GM10847 (cell line): ENCODE measurements around the gene PTPRT.

ENCODE experiments used
- POLR2A ChIP-seq: IDR thresholded peaks from 2 replicates; pipeline ENCODE4 v1.6.1; 2011; ENCODE audit not compliant: insufficient read length; ENCODE audit errors: extremely low read depth

The PTPRT gene

DNA sequence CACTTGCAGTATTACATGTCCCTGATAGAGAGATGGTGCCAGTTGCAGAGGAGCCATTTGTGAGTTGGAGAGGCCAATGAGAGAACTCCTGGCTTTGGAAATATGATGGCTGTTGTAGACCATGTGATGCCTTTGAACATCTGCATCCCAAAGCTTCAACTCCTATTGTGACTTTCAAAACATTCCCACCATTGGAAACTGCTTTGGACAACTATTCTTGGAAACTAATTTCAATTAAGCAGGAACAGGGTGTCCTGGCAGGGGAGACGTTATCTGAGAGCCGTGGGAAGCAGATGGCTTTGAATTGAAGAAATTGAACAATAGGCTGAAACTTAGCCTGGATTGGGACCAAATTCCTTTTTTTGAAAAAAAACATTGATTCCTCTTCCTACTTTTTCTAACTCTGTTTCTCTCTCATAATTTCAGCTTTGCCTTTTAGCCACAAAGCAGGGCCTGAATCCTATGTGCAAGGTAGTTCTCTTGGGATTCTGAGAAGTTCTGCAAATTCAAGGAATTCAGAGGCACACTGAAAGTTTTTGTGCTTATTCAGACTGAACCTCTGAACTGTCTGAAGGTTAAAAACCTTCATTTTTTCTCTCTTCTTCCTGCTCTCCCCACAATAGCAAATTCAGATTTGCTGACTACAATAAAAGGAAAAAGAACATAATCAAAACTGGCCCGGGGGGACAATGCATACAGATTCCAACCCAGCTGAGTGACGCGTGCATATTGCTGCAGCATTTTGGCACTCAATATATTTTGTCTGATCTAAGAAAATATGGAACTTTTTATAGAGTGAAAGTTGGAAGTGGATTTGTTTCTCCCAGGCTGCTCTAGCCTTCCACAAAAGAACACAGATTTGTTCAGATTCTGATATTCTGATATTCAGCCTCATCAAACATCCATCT, 851.2 kb downstream of the PTPRT start:
- no peak for TF ChIP-seq POLR2A

DNA sequence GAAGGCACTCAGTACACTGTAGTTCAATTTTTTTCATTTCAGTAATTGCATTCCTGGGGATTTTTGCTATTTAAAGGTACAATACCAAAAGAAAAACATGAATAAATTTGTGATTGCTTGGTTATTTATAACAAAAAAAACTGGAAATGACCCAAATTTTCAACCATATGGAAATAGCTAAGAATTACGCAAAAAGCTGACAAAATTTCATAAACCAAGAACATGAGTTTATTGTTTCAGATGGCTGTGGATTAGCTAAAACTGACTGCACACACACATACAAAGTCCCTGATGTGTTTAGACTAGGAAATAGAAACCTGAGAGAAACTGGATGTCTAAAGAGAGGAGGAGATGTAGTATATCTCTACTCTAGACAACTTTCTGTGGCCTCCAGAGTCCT, 853.1 kb downstream of the PTPRT start:
- no peak for TF ChIP-seq POLR2A

DNA sequence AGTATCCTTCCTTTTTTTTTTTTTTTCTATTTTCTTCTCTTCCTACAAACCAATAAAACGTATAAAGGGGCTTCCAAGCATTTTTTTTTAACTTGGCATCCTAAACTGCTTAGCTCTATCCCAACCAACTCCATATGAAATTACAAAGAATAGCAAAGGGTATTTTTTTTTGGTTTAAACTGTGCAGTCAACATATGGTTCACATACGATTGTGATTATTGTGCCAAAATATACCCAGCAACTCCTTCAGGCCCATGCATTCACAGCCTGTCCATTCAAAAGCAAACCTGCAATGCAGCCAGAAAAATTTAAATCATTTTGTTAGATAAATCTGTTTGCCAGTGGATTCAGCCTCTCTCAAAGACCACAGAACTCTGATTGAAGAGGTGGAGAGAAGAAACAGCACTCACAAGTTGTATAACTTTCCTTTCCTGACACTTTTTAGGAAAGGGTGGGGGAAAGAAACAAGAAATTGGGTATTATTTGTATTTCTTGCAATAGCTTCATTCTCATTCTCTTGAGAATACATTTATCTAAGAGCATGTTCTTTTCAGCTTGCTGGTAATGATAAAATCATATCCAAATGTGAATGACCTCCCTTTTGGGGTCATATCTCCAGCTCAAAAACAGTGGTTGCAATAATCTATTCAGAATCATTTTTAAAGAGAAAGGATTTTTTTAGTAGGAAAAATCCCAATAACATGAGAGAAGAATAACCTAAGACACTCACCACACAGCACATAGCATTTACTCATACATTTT, 870.3 kb downstream of the PTPRT start:
- no peak for TF ChIP-seq POLR2A

DNA sequence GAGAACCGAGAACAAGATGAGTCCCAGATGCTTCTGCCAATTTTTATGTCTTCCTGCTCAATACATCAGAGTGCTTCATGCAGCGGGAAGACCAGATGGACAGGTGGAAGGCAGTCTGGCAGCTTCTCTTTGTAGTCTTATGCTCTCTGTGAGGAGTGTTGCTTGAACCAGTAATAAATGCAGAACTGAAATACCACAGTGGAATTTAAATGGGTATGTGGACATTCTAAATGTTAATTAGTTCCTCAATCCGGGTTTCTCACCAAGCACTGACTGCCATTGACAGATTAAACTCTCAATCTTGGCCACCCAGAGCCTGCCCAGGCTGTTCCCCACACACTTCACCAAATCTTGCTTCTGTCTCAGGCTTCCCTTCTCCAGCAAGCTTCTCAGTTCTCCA, 876.0 kb downstream of the PTPRT start:
- no peak for TF ChIP-seq POLR2A

DNA sequence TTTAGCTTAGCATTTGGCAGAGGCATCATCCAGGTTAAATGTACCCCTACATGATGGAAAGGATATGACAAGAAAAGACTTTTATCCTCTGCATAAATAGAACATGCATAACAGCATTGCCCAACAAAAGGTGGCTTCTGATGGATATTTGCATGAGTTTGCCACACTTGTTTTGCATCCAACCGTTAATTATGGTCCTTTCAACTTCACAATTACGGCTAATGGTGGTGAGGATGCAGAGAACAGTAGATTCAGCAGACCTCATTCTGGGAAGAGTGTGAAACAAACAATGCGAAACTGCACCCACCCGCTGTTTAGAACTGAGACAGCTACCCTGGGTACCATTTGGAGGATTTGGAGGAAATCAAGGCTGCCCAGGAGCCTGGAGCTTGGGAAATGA, 880.7 kb downstream of the PTPRT start:
- TF ChIP-seq POLR2A, result no peak

DNA sequence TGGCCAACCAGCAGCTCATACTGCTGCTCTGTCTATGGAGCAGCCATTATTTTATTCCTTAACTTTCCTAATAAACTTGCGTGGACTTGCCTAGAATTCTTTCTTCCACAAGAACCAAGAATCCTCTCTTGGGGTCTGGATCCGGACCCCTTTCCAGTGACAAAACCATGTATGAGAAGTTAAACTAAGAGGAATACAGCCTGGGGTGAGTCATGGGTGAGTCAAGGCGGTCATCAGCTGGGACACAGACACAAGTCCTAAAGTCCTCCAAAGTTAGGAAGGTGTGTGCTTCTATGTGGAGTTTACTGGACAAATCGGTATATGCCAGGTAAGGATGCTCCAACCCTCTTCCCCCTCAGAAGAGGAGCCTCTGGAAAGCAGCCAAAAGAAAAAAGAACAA, 881.5 kb downstream of the PTPRT start:
- TF ChIP-seq POLR2A, result no peak

DNA sequence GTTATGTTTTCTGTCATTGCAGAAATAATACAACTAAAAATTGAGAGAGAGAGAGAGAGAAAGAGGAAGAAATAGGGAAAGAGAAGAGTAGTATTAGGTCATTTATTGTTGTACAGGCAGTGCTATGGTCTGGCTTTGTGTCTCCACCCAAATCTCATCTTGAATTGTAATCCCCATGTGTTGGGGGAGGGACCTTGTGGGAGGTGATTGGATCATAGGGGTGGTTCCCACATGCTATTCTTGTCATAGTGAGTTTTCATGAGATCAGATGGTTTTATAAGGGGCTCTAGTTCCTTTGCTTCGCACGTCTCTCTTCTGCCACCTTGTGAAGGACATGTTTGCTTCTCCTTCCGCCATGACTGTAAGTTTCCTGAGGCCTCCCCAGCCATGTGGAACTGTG, 894.1 kb downstream of the PTPRT start:
- no peak for TF ChIP-seq POLR2A

DNA sequence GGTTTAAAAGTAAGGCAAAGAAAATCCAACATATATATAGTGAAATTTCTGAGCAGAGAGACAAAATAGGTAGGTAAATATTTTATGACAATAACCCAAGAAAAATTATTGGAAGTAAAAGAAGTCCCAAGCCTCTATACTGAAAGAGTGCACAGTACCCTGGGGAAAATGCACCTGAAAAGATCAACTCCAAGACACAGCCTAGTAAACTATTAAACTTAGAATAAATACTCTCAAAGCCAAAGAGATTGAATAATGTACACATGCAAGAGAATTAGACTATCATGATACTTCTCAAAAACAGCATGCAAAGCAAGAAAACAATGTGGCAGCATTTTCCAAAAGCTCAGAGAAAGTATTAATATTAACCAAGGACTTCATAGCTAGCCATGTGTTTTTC, 894.7 kb downstream of the PTPRT start:
- TF ChIP-seq POLR2A, result no peak

DNA sequence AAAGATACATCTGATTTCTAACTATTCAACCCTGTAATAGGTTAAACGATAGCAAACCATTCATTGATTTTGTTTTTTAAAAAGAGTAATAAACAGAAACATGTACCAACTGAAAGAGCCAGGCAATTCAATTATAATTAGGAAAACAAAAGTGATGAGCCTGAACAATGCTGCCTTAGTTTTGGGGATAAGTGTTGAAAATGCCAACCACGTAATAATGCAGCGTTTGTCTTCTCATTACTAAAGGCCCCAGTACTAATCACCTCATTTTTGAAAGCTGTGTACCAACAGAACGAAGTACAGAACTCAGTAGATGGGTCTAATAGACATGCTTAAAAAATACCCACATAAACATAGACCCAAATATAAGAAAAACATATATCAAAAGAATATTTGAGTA, 907.9 kb downstream of the PTPRT start:
- TF ChIP-seq POLR2A, result no peak

DNA sequence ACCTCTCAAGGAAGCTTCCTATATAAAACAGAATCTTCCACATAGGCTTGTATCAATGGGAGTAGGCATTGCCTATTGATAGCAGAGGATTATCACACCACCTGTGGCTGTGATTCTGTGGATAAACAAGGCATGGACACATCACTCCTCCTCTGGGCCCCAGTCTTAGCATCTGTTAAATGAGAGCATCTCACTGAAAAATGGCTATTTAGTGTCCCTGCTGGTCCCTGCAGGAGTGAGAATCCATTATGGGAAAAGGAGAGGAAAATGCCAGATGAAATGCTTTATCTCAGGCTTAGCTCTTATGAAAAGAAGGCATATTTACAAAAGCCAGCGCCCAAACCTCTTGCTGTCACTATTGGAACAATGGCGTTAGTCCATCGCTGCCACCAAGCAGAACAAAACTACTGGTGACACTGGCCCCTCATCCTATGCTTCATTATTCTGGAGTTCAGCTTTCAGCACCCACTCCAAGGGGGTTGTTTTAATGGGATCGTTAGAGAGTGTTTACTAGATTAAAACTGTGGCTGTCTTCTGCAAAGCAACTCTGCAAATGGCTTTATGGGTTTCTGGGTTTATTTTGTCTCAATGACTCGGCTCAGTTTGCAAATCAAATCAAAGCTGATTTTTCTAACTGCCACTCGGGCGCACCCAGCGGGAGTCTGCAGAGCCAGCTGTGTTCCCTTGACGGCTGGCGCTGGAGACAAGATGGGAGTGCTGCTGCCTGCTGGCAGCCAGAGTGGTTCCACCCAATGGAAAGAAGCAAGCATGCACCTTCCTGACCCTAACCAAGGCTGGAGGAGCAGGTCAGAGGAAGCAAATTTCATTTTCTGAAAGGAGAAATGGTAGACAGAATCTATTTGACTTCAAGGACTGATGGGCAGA, 912.7 kb downstream of the PTPRT start:
- no peak for TF ChIP-seq POLR2A

DNA sequence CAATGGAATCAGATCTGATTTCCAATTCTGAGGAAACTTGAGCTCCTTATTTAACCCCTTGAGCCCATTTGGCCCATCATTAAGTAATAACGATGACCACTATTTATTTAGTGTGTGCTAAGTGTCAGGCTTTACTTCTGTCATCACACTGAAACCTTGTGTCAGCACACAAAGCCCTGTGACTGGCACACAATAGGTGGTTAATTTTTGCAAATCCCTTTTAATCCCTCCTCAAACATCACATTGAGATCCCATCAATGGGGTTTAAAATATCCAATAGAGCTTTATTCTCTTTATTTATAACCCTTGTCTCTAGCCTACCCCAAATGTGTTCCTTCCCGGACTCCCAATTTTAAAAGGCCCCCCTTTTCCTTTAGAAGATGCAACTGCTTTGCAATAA, 914.7 kb downstream of the PTPRT start:
- no peak for TF ChIP-seq POLR2A

DNA sequence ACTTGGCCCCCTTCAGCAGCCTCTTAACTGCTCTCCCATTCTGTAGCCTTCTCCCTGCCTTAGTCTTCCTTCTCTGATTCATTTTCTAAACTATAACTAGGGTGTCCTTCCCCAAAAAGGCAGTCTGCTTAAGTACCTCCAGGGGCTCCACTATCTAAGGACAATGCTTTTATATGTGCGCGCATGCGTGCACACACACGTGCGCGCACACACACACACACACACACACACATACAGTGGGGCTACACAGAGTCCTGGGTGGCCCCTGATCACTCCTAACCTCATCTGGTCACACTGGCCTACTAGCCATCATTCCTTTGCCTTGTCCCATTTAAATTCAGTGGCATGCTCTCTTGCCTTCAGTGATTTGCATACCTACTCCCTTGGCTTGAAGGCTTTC, 917.2 kb downstream of the PTPRT start:
- TF ChIP-seq POLR2A, result no peak

DNA sequence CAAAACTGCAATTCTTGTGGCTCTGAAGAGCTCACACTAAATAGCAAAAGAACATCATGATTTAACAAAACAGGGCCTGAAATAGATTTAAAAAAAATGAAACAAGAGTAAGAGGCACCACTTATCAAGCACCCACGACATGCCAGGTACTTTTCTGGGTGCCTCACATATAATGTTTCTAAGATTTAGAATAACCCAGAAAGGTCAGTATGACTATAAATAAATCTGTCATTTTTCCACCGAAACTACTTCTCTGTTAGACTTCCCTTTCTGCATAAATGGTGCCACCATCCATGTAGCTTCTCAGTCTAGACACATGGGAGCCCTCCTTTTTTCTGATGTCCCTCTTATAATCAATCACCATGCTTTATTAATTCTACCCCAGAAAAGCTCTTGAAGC, 919.2 kb downstream of the PTPRT start:
- no peak for TF ChIP-seq POLR2A

DNA sequence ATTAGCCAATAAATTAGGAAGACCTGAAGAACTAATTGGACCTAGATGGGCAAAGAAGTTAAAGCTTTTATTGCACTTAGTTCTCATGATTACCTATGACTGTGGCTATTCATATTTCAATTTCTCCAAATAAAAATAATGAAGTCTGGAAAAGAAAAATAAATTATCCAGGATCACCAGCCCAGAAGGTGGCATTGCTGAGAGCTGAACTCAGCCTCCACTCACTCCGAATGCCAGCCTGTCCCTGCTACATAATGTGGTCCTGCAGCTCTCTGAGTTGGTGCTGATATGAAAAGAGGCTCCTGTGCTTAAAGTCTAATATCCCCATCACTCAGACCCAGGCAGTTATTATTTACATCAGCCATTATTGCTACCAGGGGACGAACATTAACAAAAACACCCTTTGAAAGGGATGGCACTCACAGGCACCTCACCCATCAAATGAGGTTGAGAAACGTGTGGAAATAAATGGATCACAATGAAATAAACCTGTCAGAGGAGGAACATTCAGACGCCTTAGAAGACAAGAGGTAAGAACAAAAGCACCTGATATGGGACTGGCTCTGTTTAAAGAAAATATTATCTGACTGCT, 921.8 kb downstream of the PTPRT start:
- no peak for TF ChIP-seq POLR2A

DNA sequence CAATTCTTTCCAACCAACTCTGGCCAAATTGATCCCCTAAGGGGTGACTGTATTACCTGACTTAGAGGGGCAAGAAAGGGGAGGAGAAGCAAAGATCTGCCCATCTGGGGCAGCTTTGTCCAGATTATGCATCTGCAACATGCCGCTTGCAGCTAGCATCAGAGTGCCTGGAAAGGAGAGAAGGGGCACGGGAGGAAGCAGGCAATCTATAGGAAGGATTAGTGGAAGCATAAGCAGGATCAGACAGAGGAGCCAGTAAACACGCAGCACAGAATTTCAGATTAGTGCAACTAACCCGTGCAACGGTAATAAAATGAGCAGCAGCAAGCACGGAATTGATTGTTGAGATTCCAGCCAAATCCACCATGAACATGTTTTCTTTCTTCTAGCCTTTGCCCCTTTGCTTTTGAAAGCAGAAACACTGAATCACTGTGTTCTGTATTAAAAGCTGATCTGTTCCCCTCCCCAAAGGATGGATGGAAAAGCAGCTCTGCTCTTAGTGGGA, 927.9 kb downstream of the PTPRT start:
- TF ChIP-seq POLR2A, result no peak

DNA sequence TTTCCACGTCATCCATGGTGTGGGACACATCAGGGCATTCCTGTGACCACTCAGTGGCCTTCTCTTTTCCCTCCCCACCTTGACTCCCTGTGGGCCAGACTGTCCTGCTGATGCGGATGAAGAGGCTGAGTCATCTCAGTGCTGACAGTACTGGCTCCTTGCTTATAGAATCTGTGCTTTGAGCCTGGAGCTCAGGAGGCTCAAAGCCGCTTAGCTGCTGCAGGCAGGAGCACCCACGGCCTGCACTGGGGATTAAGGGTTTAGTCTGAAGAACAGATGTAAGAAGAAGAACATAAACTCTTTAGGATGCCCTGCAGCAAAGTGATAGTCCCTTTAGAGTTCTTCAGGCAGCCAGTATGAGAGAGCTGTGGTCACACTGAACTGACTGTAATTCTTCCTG, 929.5 kb downstream of the PTPRT start:
- no peak for TF ChIP-seq POLR2A
